ENCODE data around the gene HOMER1.

Gene HOMER1

GRCh38 chr5:79489773-79490172 is 24.2 kb downstream of the HOMER1 start:
- H3K27me3 Mint-ChIP-seq = no peaks in the 10 kb centered on the region
- H3K36me3 Mint-ChIP-seq = no peaks in the 10 kb centered on the region
- H3K4me3 Mint-ChIP-seq = no peak overlapping the region
- H3K27ac Mint-ChIP-seq = no peak overlapping the region
- ATAC-seq (ENCODE audit: low read depth) (no peak), DNase-seq (ENCODE audit: low spot score in 2 of 2) (no peak)
- no peaks in the 10 kb centered on the region for H3K4me1 Mint-ChIP-seq
- H3K9me3 Mint-ChIP-seq = no peaks in the 10 kb centered on the region

DNA sequence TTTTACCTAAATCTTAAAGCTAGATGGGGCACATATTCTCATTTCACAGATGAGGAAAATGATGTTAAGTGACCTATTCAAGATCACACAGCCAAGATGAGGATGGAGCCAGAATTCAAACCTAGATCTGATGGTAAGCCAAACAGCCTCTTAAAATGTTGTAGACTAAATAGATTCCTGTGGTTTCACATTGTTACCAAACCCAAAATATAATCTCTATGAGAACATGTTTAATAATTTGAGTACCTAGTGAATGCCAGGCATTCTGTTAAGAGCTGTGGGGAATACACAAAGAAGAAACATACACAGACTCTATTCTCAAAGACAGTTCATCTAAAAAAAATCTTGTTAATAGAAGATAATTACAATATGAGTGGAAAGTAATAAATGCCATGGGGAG is 25.2 kb downstream of the HOMER1 start:
- H3K9me3 Mint-ChIP-seq = peaks cover 2% of the 10 kb centered on the region
- H3K4me3 Mint-ChIP-seq = no peak overlapping the region
- H3K4me1 Mint-ChIP-seq = no peaks in the 10 kb centered on the region
- DNase-seq (ENCODE audit: low spot score in 2 of 2) (no peak), ATAC-seq (ENCODE audit: low read depth) (no peak)
- H3K27ac Mint-ChIP-seq = no peak overlapping the region
- no peaks in the 10 kb centered on the region for H3K27me3 Mint-ChIP-seq
- no peaks in the 10 kb centered on the region for H3K36me3 Mint-ChIP-seq

DNA sequence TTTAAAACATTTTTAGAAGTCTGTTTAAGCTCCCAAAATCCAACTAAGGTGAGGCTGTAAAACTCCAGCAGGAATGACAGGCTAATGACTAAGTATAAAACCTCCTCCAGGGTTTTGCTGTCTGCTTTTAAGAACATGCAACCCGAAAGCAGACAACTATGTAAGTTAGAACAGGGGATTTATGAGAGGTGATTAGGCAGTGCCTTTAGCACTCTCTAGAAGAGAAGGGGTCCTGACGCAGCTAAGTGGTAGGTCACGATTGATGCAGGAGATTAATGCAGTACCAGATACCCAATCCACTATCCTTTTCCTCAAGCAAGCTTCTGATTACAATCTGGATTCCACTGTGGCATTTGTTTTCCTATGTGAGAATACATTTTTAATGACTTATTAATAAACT is 25.9 kb downstream of the HOMER1 start:
- Mint-ChIP-seq H3K27ac (no peak overlapping the region), H3K36me3 (no peaks in the 10 kb centered on the region), H3K27me3 (no peaks in the 10 kb centered on the region), H3K4me1 (no peaks in the 10 kb centered on the region), H3K9me3 (peaks cover 2% of the 10 kb centered on the region), H3K4me3 (no peak overlapping the region)
- DNase-seq (ENCODE audit: low spot score in 2 of 2) (no peak), ATAC-seq (ENCODE audit: low read depth) (no peak)

DNA sequence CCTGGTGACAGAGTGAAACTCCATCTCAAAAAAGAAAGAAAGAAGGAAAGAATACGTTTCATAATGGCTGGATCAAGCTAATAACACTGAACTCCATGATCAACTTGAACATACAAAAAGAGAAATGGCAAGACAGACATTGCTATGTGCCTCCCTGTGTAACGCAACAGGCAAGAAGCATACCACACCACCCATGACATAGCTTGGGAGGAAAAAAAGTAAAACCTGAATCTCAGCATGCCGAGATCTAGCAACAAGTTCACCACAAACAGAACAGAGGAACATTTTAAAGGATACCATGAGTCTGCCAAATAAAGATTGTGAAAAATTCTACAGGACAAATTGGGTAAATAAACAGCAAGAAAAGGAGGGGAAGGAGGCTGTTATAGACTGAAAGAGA is 26.7 kb downstream of the HOMER1 start:
- DNase-seq (ENCODE audit: low spot score in 2 of 2) (no peak), ATAC-seq (ENCODE audit: low read depth) (no peak)
- Mint-ChIP-seq H3K27me3 (no peaks in the 10 kb centered on the region), H3K36me3 (no peaks in the 10 kb centered on the region), H3K27ac (no peak overlapping the region), H3K4me3 (no peak overlapping the region), H3K4me1 (no peaks in the 10 kb centered on the region), H3K9me3 (peaks cover 2% of the 10 kb centered on the region)

GRCh38 chr5:79486116-79486515 is 27.8 kb downstream of the HOMER1 start:
- DNase-seq (ENCODE audit: low spot score in 2 of 2) = no peak
- Mint-ChIP-seq H3K4me3 (no peak overlapping the region), H3K9me3 (peaks cover 2% of the 10 kb centered on the region), H3K27ac (no peak overlapping the region), H3K4me1 (no peaks in the 10 kb centered on the region), H3K36me3 (peaks cover 2% of the 10 kb centered on the region), H3K27me3 (no peaks in the 10 kb centered on the region)
- no peak for ATAC-seq (ENCODE audit: low read depth)

- Mint-ChIP-seq H3K9me3 (peaks cover 2% of the 10 kb centered on the region), H3K36me3 (peaks cover 2% of the 10 kb centered on the region)
- ATAC-seq (ENCODE audit: low read depth) = no peak
Observed at GRCh38 chr5:79484731-79485130, 29.2 kb downstream of the HOMER1 start.

DNA sequence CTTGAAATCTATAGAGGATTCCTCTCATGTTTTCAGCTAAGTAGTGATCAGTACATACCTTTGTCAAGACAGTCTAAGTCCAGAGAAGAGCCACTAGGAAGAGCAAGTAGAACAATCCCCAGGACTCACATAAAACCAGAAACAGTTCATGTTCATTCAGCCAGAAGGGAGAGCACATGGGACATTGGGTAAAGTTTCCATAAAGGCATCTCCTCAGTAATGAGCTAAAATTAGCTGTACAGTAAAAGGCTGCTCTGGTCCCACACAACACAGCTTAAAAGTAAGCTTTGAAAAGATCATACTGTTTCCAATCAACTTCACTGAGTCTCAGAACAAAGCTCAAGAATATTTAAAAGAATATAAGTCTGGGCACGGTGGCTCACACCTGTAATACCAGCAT is 32.4 kb downstream of the HOMER1 start:
- Mint-ChIP-seq H3K27me3 (no peaks in the 10 kb centered on the region), H3K36me3 (peaks cover 2% of the 10 kb centered on the region), H3K4me1 (no peaks in the 10 kb centered on the region), H3K9me3 (peaks cover 2% of the 10 kb centered on the region), H3K27ac (no peak overlapping the region), H3K4me3 (no peak overlapping the region)
- DNase-seq (ENCODE audit: low spot score in 2 of 2) (no peak), ATAC-seq (ENCODE audit: low read depth) (no peak)

More at GRCh38 chr5:79484731-79485130, 29.2 kb downstream of the HOMER1 start:
- H3K4me3 Mint-ChIP-seq = no peak overlapping the region
- DNase-seq (ENCODE audit: low spot score in 2 of 2) = no peak
- H3K4me1 Mint-ChIP-seq = no peaks in the 10 kb centered on the region
- H3K27ac Mint-ChIP-seq = no peak overlapping the region
- no peaks in the 10 kb centered on the region for H3K27me3 Mint-ChIP-seq

- H3K36me3 Mint-ChIP-seq = peaks cover 2% of the 10 kb centered on the region
- H3K9me3 Mint-ChIP-seq = peaks cover 2% of the 10 kb centered on the region
- H3K4me1 Mint-ChIP-seq = no peaks in the 10 kb centered on the region
- H3K27ac Mint-ChIP-seq = no peak overlapping the region
- no peak overlapping the region for H3K4me3 Mint-ChIP-seq
- no peaks in the 10 kb centered on the region for H3K27me3 Mint-ChIP-seq
- no peak for DNase-seq (ENCODE audit: low spot score in 2 of 2)
- no peak for ATAC-seq (ENCODE audit: low read depth)
Observed at GRCh38 chr5:79480991-79481390, 32.9 kb downstream of the HOMER1 start.

DNA sequence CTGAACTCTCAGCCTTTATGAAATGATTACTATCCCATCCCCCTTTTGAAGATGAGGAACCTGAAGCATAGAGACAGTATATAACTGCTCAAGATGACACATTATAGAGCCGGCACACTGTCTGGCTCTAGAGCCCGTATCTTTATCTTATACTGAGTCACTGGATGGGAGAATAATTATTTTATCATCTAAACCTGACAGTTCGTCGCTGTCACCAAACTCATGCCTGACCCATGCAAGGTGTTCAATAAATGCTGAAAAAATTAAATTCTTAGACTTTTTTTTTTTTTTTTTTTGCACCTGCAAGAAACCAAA is 38.8 kb downstream of the HOMER1 start:
- Mint-ChIP-seq H3K36me3 (no peaks in the 10 kb centered on the region), H3K9me3 (no peaks in the 10 kb centered on the region), H3K4me3 (no peak overlapping the region), H3K27me3 (no peaks in the 10 kb centered on the region), H3K27ac (no peak overlapping the region), H3K4me1 (no peaks in the 10 kb centered on the region)
- DNase-seq (ENCODE audit: low spot score in 2 of 2) (no peak), ATAC-seq (ENCODE audit: low read depth) (no peak)

- DNase-seq (ENCODE audit: low spot score in 2 of 2) = no peak
Observed at GRCh38 chr5:79474367-79475151, 39.4 kb downstream of the HOMER1 start.

GRCh38 chr5:79471556-79471955 is 42.4 kb downstream of the HOMER1 start:
- H3K27me3 Mint-ChIP-seq = no peaks in the 10 kb centered on the region
- no peaks in the 10 kb centered on the region for H3K9me3 Mint-ChIP-seq
- ATAC-seq (ENCODE audit: low read depth) (no peak), DNase-seq (ENCODE audit: low spot score in 2 of 2) (no peak)
- no peak overlapping the region for H3K27ac Mint-ChIP-seq
- no peaks in the 10 kb centered on the region for H3K36me3 Mint-ChIP-seq
- no peak overlapping the region for H3K4me3 Mint-ChIP-seq
- H3K4me1 Mint-ChIP-seq = no peaks in the 10 kb centered on the region

More at GRCh38 chr5:79474367-79475151, 39.4 kb downstream of the HOMER1 start:
- no peaks in the 10 kb centered on the region for H3K4me1 Mint-ChIP-seq
- no peaks in the 10 kb centered on the region for H3K36me3 Mint-ChIP-seq
- no peaks in the 10 kb centered on the region for H3K27me3 Mint-ChIP-seq
- no peaks in the 10 kb centered on the region for H3K9me3 Mint-ChIP-seq
- H3K4me3 Mint-ChIP-seq = no peak overlapping the region
- H3K27ac Mint-ChIP-seq = no peak overlapping the region
- no peak for ATAC-seq (ENCODE audit: low read depth)

DNA sequence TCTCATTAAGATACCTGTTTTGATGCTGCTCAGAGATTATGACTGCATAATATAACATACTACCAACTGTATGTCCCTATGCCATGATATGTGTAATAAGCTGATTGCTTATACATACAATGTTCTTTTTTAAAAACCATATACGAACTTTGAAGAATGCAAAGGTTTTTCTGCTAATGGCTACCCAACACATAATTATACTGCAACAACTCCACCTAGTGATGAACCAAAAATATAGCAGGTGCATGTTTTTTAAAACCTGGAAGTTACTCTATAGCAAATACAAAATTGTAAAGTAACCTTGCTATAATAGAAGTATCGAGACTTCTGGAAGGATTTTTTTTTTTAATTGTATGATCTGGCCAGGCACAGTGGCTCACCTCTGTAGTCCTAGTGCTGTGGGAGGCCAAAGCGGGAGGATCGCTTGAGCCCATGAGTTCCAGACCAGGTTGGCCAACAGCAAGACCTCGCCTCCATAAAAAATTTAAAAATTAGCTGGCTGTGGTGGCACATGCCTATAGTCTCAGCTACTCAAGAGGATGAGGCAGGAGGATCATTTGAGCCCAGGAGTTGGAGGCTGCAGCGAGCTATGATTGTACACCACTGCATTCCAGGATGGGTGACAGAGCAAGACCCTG is 49.1 kb downstream of the HOMER1 start:
- Mint-ChIP-seq H3K36me3 (no peaks in the 10 kb centered on the region), H3K4me1 (no peaks in the 10 kb centered on the region), H3K27ac (no peak overlapping the region), H3K9me3 (no peaks in the 10 kb centered on the region), H3K4me3 (no peak overlapping the region), H3K27me3 (peaks cover 2% of the 10 kb centered on the region)
- DNase-seq (ENCODE audit: low spot score in 2 of 2) (peak in 1 of 2 donors; percentile 9), ATAC-seq (ENCODE audit: low read depth) (no peak)

DNA sequence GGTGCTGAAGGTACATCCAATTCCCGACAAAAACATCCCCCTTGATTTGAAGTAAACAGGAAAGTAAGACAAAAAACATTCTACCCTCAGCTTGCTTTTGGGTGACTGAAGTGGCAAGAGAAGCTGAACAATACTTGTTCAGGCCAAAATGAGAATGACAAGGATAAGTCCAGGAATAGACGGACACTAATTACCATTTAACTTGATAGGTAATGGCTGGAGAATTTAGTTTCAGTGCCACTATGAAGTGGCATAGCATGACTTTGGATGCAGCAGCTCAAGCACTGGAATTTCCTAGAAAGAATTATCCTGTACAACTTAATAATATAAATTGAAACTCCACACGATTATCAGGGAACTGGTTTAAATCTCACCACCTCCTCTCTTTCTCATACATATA is 49.7 kb downstream of the HOMER1 start:
- ATAC-seq (ENCODE audit: low read depth) (no peak), DNase-seq (ENCODE audit: low spot score in 2 of 2) (no peak)
- Mint-ChIP-seq H3K4me3 (no peak overlapping the region), H3K9me3 (no peaks in the 10 kb centered on the region), H3K4me1 (no peaks in the 10 kb centered on the region), H3K27me3 (peaks cover 2% of the 10 kb centered on the region), H3K27ac (no peak overlapping the region), H3K36me3 (no peaks in the 10 kb centered on the region)

DNA sequence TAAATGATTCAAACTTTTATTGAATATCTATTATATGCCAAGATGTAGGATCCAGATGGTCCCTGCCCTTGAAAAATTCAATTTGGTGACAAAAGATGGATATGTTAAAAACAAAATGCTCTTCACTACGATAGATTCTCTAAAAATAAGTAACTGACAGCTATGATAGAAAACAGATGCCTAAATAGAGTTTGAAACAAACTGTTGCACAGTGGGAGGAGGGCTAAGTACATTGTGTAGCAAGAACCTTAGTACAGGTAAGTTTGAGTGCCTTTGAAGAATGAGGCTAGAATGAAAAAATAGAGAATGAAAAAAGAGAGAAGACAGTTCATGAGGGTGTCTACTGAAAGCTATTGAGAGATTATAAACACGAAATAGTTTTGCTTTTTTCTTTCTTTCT is 54.3 kb downstream of the HOMER1 start:
- no peak overlapping the region for H3K4me3 Mint-ChIP-seq
- ATAC-seq (ENCODE audit: low read depth) = no peak
- peaks cover 4% of the 10 kb centered on the region for H3K36me3 Mint-ChIP-seq

More for the DNA sequence above, 54.3 kb downstream of the HOMER1 start:
- Mint-ChIP-seq H3K27me3 (peaks cover 2% of the 10 kb centered on the region), H3K27ac (no peak overlapping the region), H3K4me1 (peaks cover 3% of the 10 kb centered on the region), H3K9me3 (no peaks in the 10 kb centered on the region)
- DNase-seq (ENCODE audit: low spot score in 2 of 2) = no peak
